ENCODE data around the gene AK9.

DNA sequence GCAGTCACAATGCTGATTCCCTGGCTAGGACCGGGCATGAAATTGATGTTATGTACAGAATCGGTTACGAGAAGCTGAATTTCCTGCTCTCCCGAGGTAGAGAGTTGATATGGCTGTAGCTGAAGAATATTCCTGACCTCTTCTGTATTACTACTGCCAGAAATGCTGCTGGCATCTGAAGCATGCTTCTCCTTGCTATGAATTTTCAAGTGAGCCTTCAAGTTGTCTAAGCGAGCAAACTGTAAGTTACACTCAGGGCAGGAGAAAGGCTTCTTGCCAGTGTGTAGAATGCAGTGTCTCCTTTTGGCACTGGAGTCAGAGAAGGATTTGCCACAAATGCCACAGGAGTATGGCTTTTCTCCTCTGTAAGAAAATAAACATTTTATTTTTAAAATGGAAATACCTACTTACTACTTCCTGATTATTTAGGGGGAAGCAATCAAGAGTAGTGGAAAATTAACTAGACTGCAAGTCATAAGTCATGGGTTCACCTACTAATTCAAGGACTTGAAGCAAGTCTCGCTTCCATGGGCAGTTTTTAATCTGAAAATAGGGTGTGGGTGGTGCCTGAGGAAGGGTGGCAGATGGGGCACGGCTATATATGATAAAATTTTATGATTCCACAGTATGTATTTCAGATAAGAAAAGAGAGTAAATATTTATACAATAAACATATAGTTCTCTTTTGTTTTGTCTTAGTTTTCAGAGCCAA is 224.6 kb downstream of the AK9 start:
- TF ChIP-seq, protein P1, sequence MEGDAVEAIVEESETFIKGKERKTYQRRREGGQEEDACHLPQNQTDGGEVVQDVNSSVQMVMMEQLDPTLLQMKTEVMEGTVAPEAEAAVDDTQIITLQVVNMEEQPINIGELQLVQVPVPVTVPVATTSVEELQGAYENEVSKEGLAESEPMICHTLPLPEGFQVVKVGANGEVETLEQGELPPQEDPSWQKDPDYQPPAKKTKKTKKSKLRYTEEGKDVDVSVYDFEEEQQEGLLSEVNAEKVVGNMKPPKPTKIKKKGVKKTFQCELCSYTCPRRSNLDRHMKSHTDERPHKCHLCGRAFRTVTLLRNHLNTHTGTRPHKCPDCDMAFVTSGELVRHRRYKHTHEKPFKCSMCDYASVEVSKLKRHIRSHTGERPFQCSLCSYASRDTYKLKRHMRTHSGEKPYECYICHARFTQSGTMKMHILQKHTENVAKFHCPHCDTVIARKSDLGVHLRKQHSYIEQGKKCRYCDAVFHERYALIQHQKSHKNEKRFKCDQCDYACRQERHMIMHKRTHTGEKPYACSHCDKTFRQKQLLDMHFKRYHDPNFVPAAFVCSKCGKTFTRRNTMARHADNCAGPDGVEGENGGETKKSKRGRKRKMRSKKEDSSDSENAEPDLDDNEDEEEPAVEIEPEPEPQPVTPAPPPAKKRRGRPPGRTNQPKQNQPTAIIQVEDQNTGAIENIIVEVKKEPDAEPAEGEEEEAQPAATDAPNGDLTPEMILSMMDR (IDR thresholded peaks at IDR 0.05): no peak
- no peak for TF ChIP-seq EP300 (IDR thresholded peaks at IDR 0.05)
- TF ChIP-seq POLR2A (IDR thresholded peaks at IDR 0.05): no peak
